RWPE2 (cell line): ENCODE measurements around the gene CBFA2T2.

Source experiments
- ATAC-seq: fragments of 200-7000 bp; cut with Tn5 transposase; 3 replicates; pipeline ENCODE4 v1.9.1; 2021; ENCODE audit warnings: low read depth
- DNase-seq: peaks from one replicate; pipeline ENCODE4 v3.0.0-alpha.2; 2020; ENCODE audit warnings: low spot score
- H3K27ac ChIP-seq: fragments of 450-650 bp; 2 replicates; pipeline ENCODE4 v1.5.1; 2017; ENCODE audit warnings: mild to moderate bottlenecking; ENCODE audit not compliant: poor library complexity, severe bottlenecking
- H3K27me3 ChIP-seq: fragments of 250-450 bp; sonication (Bioruptor Pico); 2 replicates; pipeline ENCODE4 v1.5.1; 2021; ENCODE audit warnings: mild to moderate bottlenecking, moderate library complexity; ENCODE audit not compliant: insufficient read depth, poor library complexity, severe bottlenecking
- H3K36me3 ChIP-seq: fragments of 250-450 bp; sonication (Bioruptor Pico); 2 replicates; pipeline ENCODE4 v1.5.1; 2020; ENCODE audit warnings: low read depth, mild to moderate bottlenecking, moderate library complexity
- H3K4me1 ChIP-seq: fragments of 250-450 bp; sonication (Bioruptor Pico); 2 replicates; pipeline ENCODE4 v1.5.1; 2021; ENCODE audit warnings: mild to moderate bottlenecking, moderate library complexity; ENCODE audit not compliant: insufficient read depth, poor library complexity, severe bottlenecking
- H3K4me3 ChIP-seq: fragments of 250-450 bp; sonication (Bioruptor Pico); 2 replicates; pipeline ENCODE4 v1.5.1; 2021; ENCODE audit warnings: mild to moderate bottlenecking, moderate library complexity; ENCODE audit not compliant: severe bottlenecking
- H3K9me3 ChIP-seq: fragments of 250-450 bp; sonication (Bioruptor Pico); 2 replicates; pipeline ENCODE4 v1.5.1; 2021; ENCODE audit warnings: mild to moderate bottlenecking, moderate library complexity; ENCODE audit not compliant: severe bottlenecking
- TF ChIP-seq, protein P1 (sequence below): fragments of 450-650 bp; IDR thresholded peaks from one replicate; pipeline ENCODE4 v1.5.1; 2017; ENCODE audit warnings: mild to moderate bottlenecking, moderate library complexity; ENCODE audit not compliant: poor library complexity, severe bottlenecking

Gene CBFA2T2

GRCh38 chr20:33541074-33541473 lies 51.2 kb downstream of the CBFA2T2 start:
- H3K4me1 ChIP-seq, result peaks cover 7% of the 10 kb centered on the region
- H3K4me3 ChIP-seq, result no peak overlapping the region
- H3K27ac ChIP-seq, result no peak overlapping the region
- H3K36me3 ChIP-seq, result no peaks in the 10 kb centered on the region
- no peaks in the 10 kb centered on the region for H3K27me3 ChIP-seq
- TF ChIP-seq, protein P1, sequence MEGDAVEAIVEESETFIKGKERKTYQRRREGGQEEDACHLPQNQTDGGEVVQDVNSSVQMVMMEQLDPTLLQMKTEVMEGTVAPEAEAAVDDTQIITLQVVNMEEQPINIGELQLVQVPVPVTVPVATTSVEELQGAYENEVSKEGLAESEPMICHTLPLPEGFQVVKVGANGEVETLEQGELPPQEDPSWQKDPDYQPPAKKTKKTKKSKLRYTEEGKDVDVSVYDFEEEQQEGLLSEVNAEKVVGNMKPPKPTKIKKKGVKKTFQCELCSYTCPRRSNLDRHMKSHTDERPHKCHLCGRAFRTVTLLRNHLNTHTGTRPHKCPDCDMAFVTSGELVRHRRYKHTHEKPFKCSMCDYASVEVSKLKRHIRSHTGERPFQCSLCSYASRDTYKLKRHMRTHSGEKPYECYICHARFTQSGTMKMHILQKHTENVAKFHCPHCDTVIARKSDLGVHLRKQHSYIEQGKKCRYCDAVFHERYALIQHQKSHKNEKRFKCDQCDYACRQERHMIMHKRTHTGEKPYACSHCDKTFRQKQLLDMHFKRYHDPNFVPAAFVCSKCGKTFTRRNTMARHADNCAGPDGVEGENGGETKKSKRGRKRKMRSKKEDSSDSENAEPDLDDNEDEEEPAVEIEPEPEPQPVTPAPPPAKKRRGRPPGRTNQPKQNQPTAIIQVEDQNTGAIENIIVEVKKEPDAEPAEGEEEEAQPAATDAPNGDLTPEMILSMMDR, result no peak
- no peaks in the 10 kb centered on the region for H3K9me3 ChIP-seq
- no peak for DNase-seq
- ATAC-seq, result no peak

DNA sequence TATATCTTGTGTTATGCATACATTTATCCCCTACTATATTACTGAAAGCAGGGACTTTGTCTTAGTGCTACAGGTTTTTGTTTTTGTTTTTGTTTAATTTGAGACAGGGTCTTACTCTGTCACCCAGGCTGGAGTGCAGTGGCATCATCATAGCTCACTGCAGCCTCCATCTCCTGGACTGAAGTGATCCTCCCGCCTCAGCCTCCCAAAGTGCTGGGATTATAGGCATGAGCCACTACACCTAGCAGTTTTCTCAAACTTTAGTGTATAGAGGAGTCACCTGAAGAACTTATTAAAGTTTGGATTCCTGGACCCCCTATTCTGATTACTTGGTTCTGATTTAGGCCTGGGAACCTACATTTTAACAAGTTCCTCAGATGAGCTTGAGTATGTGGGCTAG lies 51.9 kb downstream of the CBFA2T2 start:
- Histone ChIP-seq H3K4me1 (peaks cover 7% of the 10 kb centered on the region), H3K4me3 (no peak overlapping the region), H3K36me3 (no peaks in the 10 kb centered on the region; the same call in 1 of the 2 replicates), H3K27ac (no peak overlapping the region), H3K9me3 (no peaks in the 10 kb centered on the region), H3K27me3 (no peaks in the 10 kb centered on the region)
- ATAC-seq (no peak), DNase-seq (no peak)
- TF ChIP-seq, protein P1, result no peak

- no peak overlapping the region for H3K4me3 ChIP-seq
- no peaks in the 10 kb centered on the region for H3K9me3 ChIP-seq
- H3K27ac ChIP-seq, result no peak overlapping the region
- ATAC-seq, result no peak
- no peak for DNase-seq
- no peaks in the 10 kb centered on the region for H3K4me1 ChIP-seq
- no peaks in the 10 kb centered on the region for H3K27me3 ChIP-seq
- no peaks in the 10 kb centered on the region; the same call in 1 of the 2 replicates for H3K36me3 ChIP-seq
- TF ChIP-seq, protein P1, result no peak
These were observed 55.9 kb downstream of the CBFA2T2 start for GRCh38 chr20:33545763-33546162.

DNA sequence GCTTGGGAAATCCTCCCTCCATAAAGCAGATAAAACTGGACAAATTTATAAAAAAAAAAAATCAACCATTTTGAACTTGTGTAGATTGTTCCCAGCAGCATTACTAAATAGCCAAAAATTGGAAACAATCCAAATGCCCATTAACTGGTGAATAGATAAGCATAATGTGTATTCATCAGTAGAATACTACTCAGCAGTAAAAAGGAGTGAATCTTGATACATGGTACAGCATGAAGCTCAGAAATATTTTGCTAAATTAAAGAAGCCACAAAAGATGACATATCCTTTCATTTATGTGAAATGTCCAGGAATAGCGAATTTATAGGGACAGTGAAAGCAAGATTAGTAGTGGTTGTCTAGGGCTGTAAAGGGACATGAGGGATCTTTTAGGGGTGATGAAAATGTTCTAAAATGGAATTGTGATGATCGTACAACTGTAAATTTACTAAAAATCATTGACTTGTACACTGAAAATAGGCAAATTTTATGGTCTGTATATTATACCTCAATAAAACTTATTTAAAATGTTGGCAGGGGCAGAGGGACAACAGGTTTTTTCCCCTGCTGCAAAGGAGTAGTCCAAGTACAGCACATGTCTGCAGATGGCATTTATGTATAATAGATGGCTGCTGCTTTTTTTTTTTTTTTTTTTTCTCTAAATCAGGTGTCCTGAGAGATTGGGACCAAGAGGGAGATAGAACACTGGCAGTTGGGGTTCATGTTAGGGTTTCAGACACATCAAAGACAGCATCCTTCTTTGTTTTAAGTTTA lies 59.5 kb downstream of the CBFA2T2 start:
- TF ChIP-seq, protein P1, result no peak
- Histone ChIP-seq H3K27ac (no peak overlapping the region), H3K4me3 (no peak overlapping the region), H3K4me1 (no peaks in the 10 kb centered on the region), H3K27me3 (no peaks in the 10 kb centered on the region), H3K36me3 (no peaks in the 10 kb centered on the region; the same call in 1 of the 2 replicates), H3K9me3 (no peaks in the 10 kb centered on the region)
- no peak for DNase-seq
- no peak for ATAC-seq

GRCh38 chr20:33551778-33552177 lies 61.9 kb downstream of the CBFA2T2 start:
- H3K9me3 ChIP-seq, result no peaks in the 10 kb centered on the region
- no peak for DNase-seq
- no peak overlapping the region for H3K27ac ChIP-seq
- H3K36me3 ChIP-seq, result no peaks in the 10 kb centered on the region; the same call in 1 of the 2 replicates
- ATAC-seq, result no peak
- peaks cover 9% of the 10 kb centered on the region for H3K4me1 ChIP-seq
- H3K4me3 ChIP-seq, result no peak overlapping the region
- TF ChIP-seq, protein P1, result no peak
- H3K27me3 ChIP-seq, result no peaks in the 10 kb centered on the region
